HG03064 (cell line): Measurements from ENCODE around the gene RAP1GAP.

Experiments
- ATAC-seq: cut with Tn5 transposase; IDR thresholded peaks from one replicate; pipeline ENCODE4 v1.9.1; 2021; ENCODE audit warnings: low read depth; ENCODE audit not compliant: unreplicated experiment

The RAP1GAP gene

DNA sequence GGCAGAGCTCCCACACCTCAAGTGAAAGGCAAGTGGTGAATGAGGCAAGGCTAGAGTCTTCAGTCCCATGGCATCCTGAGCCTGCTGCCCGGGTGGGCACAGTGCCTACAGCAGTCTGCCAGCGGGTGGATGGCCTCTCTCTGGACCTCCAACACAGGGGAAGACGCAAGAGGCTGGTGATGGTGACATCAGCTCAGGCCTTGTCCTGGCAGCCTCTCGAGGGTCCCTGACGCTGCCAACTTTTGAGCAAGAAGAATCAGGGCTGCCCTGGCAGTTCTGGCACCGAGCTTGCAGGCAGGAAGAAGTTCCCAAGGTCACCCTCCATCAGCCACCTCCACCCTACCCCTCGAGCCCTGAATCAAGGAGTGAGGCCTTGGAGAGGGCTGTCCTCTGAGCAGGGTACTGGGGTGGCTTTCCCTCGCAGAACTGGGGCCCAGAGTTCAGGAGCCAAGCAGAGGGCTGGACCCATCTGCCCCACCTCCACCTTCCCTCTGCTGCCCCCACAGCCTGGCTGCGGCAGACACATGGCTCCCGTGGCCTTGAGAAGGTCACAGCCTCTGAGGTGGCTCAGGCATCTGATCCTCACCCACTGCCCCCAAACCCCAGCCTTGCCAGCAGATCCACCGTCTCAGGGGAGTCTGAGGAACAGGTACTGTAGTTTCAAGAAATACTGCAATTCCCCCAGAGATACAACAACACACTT is 5.8 kb downstream of the RAP1GAP start:
- no peak for ATAC-seq

GRCh38 chr1:21662426-21663247 is 6.5 kb downstream of the RAP1GAP start:
- no peak for ATAC-seq

DNA sequence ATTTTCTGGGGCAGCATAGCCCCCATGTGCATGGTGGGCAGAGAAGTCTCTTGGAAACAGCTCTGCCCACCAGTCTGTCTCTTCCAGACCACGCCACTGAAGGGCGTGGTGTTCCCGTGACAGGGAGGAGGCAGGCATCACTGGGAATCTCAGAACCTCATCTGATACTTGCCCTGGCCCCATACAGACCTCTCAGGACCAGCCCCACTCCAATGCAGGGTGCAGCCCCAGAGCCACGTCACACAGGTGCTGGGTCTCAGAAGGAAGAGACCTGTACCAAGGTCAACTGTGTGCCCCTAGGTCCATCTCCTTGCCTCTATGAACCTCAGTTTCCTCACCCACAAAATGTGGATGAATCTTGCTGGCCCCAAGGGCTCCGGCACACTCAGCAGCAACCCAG is 7.3 kb downstream of the RAP1GAP start:
- ATAC-seq = no peak

DNA sequence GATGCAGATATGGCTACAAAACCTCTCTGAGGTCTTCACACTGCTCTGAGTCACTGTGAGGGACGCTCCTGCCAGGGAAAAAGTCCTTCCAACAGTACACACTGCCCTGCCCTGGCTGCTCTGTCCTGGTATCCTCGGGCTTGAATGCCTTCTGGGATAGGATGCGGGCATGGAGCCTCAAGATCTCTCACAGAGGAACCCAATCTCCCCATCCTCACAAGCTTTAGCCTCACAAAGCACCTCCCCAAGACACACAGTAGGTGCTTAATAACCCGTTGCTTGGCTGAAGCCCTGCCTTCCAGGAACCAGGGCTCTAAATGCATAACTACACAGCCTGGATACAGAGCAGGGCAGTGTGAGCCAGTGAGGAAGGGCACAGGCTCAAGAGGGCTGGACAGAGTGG is 9.2 kb downstream of the RAP1GAP start:
- ATAC-seq = no peak

GRCh38 chr1:21659099-21659923 is 9.8 kb downstream of the RAP1GAP start:
- ATAC-seq = no peak

GRCh38 chr1:21657456-21658190 is 11.5 kb downstream of the RAP1GAP start:
- ATAC-seq = no peak

GRCh38 chr1:21655748-21656147 is 13.4 kb downstream of the RAP1GAP start:
- ATAC-seq = no peak

DNA sequence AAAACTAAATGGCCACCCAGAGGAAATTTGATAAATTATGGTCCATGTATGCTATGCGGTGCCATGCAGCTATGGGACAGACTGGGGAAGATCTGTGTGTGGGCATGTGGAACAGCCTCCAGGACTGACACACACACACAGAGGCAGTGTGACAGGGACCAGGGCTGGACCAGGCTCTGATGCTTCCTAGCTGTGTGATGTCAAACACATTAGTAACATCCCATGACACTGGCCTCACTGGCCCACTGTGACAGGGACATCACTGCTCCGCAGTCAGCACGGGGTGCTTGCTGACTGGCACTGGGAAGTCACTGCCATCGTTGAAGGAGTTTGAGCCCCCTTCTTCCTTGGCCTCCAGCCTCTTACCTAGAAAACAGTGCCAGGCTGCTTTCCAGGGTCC is 13.9 kb downstream of the RAP1GAP start:
- no peak for ATAC-seq

DNA sequence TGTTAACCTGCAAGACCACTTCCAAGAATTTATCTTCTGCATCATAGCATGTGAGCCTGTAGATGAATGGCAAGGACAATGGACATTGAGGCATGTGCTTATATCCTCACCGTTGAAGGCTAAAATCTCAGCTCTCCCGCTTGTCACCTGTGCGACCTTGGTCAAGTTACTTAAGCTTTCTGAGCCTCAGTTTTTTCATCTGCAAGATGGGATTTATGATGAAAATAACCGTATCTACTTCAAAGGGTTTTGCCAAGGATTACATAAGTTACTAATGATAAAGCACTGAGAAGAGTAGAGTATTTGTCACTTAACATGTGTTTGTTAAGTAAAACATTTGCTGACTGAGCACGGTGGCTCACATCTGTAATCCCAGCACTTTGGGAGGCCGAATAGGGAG is 14.9 kb downstream of the RAP1GAP start:
- ATAC-seq = no peak

DNA sequence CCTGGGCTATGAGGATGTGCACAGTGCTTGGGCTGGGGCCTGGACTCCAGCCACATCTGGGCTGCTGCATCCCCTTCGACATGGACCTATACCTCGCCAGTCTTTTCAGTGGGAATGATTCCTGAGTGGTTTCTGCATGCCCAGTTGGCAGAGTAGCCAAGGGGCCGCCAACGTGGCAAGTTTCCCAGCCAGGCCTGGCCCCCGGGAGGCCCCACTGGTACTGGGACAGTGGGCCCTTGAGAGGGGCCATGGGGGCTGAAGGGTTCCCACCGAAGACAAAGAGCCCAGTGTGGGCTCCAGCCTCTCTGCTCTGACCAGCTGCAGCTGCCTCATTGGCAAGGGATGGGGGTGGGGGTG is 15.4 kb downstream of the RAP1GAP start:
- ATAC-seq = no peak

DNA sequence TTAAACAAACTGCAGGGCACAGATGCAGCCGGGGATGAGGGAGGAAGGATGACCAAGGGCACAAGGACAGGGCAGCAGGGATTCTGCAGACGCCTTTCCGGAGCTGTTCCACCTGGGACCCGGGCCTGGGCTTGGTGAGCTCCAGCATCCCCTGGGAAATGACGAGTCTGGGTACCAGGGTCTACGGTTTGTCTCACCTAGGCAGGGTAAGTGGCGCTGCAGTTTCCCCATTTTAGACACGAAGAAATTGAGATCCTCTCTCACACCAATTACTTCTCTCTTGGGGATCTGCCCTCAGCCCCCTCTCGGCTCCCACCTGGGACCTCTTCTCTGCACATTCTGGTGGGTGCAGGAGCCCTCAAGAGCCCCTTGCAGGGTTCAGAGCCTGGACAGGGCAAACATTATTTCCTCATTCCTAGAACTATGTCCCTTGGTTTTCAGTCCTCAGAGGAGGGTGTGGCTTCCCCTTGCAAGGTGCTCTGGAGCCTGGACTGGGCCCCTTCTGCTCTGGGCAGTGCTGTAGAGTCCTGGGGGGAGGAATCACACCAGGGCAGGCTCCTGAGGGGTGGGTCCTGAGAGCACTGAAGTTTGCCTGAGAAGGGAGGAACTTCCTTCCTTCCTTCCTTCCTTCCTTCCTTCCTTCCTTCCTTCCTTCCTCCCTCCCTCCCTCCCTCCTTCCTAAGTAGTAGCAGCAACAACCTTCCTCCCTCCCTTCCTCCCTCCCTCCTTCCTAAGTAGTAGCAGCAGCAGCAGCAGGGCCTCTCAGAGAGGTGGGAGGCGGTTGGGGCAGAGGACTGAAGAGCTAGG is 16.0 kb downstream of the RAP1GAP start:
- ATAC-seq = no peak

DNA sequence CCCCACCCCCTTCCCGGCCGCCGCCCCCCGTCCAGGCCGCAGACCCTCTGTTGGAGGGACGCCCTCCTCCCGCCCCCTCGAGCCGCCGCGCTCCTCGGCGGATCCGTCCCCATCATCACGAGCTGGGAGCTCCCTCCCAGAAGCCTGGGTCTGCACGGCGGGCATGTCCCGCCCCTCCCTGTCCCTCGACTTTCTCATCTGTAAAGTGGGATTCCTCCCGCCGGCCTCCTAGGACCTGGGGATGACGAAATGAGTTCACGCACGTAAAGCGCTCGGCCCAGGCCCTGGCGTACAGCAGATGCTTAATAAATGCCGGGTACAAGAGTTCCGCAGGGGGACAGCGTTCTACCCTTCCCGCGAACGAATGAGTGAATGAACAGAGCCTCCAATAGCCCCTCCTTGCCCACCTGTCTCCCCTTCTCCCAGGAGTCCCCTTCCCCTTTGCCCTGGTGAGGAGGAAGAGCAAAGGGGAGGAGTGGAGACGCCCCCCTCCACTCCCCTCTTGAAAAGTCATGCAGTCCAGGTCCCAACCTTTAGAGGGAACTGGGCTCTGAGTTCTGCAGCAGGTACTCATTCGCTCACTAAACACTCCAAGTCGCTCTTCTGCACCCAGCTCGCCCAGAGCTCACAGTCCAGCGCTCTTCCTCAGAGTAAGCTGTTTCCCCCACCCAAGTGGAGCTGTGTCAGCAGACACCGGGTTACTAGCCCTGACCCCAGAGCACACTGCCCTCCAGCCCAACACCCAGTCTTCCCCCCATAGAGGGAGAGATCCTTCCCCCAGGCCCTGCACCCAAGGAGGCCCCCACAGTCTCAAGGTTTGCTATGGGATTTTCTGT is 16.8 kb downstream of the RAP1GAP start:
- ATAC-seq = no peak

DNA sequence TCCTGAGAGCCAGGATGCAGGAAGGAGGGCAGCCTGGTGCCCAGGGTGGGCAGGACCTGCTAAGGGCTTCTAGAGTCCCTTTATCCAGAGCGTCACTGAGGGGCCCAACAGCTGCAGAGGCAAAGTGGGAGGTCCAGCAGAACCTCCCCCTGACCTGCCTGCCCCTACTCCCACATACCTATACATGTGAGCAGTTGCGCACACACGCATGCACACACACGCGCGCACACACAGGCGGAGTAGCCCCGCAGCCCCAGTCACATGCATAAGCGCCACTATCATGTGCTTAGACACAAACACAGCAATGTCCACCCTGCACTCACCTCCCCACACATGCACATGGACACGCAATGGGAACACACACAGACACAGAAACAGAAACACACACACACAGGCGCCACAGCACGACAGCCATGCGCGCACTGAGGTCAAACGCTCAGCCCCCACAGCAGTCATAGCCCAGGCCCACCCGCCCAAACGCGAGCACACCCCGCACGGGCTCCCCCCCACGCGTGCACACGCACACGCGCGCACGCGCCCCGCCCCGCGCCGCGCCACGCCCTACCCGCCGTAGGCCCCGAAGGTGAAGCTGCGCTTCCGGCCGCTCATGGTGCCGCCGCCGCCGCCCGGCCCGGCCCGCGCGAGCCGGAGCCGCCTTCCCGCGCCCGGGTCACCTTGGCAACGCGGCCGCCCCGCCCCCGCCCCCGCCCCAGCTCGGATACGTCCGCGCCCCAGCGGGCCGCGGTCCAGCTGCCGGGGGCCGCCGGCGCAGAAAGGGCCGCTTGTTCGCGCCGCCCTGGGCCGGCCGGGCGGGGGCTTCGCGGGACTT is 17.7 kb downstream of the RAP1GAP start:
- ATAC-seq = no peak

DNA sequence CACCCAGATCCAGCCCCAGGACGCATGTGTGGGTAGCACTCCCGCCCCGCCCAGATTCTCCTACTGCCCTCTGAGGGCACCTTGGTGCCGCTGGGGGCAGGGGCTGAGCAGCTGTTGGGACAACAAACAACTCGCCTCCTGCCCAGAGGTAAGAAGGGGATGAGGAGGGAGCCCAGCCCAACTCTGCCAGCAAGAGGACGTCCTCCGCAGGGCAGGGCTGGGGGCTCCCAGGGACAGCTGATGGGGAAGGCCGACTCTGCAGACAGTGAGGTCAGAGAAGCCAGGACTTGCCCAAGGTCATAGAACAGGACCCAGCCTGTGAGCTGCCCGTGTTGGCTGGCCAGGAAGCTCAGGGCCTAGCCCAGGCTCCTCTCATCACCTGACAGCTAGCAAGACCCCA is 18.8 kb downstream of the RAP1GAP start:
- no peak for ATAC-seq

GRCh38 chr1:21649315-21649714 is 19.8 kb downstream of the RAP1GAP start:
- ATAC-seq = no peak

DNA sequence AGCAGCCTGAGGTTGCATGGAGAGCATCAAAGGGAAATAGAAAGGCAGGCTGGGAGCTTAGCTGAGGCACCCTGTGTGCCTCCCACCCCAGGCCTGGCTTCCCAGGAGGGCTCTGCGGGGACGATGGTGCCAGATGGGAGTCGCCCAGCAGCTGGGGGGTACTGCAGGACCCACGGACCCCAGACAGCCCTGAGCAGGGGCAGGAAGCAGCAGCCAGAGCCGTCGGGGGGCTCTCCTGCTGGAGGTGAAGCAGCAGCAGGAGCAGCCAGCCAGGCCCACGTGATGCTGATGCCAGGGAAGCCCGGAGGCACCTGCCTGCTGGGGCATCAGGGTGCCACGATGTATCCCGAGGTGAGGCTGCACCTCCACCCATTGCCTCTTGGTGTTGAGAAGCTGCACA is 20.4 kb downstream of the RAP1GAP start:
- ATAC-seq = no peak

DNA sequence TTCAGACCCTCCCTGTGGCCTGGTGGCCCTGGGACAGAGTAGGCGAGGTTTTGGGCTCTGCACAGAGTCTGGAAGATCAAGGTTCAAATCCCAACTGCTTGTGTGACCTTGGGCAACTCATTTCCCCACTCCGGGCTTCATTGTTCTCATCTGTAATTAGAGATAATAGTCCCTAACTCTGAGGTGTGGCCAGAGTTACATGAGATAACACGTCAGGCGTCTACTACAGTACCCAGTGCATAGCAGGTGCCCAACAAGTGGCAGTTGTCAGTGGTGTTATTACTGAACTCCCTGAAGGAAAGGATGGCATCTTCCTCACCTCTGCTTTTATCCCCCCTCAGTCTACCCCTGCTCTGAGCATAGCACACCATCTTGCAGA is 20.8 kb downstream of the RAP1GAP start:
- no peak for ATAC-seq
